ENCODE results near the gene ATAD1. TPM values are rescaled to one million over a fixed set of nuclear protein-coding genes. Genes with fewer than 3 reads are reported as not detected.
"Not testable (repeated sequence)": the region's sequence is repeated elsewhere in the genome, so short reads cannot be mapped to it uniquely, and the experiment has no call there.

ATAD1 gene
- total RNA-seq, 1 experiment from 2014 or later, result 31.0 TPM

DNA sequence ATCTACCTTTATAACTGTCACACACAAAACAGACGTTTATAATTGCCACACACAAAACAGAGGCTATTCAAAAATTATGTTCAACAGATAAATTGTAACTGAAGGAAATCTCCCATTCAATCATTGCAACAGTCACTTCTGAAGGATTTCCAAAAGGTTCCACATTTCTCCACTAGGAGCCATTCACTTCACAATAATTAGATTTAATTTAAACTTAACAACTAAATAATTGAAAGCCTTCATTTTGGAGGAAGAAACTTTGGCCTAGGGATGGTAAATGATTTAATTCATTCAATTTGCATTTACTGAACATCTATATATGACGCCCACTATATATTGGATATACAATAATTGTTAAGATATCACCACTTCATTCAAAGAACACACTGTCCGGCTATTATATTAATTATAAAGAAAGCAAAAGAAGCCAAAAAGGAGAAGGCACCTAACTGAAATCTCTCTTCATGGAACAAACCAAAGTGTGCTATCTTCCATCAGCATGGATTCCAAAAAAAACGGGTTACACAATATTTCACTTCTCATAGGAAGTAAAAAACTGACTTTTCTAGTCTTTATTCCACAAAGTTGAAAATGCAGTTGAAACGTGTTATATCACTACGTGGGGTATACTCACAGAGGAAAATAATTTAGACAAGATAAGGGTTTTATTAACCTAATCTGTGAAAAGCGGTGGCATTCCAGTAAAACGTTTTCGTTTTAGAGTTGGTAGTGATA, 1.7 kb downstream of the ATAD1 start:
- Mint-ChIP-seq H3K27ac (ENCODE audit: unreplicated experiment) (peak overlapping the region; percentile 60), H3K27me3 (ENCODE audit: unreplicated experiment) (no peaks in the 10 kb centered on the region), H3K9me3 (ENCODE audit: low read depth, unreplicated experiment) (no peaks in the 10 kb centered on the region), H3K36me3 (ENCODE audit: insufficient read depth, unreplicated experiment) (peaks cover 18% of the 10 kb centered on the region), H3K4me1 (ENCODE audit: low read depth, unreplicated experiment) (peaks cover 15% of the 10 kb centered on the region), H3K4me3 (ENCODE audit: low read depth, unreplicated experiment) (peak overlapping the region; percentile 88)
- intact Hi-C loops (cut with micrococcal nuclease; ENCODE audit: unreplicated experiment), result no loop called here
- DNase-seq, result no peak
- CTCF ChIA-PET, result interaction anchor here (0.6 kb wide), 1 partner anchor 767 kb away, joined by 3 read pairs; the partner anchor contains the start of gene RNLS
- TSS peak; percentile 40 for BruUV-seq (replicated peaks)
- TF ChIP-seq, protein P1, sequence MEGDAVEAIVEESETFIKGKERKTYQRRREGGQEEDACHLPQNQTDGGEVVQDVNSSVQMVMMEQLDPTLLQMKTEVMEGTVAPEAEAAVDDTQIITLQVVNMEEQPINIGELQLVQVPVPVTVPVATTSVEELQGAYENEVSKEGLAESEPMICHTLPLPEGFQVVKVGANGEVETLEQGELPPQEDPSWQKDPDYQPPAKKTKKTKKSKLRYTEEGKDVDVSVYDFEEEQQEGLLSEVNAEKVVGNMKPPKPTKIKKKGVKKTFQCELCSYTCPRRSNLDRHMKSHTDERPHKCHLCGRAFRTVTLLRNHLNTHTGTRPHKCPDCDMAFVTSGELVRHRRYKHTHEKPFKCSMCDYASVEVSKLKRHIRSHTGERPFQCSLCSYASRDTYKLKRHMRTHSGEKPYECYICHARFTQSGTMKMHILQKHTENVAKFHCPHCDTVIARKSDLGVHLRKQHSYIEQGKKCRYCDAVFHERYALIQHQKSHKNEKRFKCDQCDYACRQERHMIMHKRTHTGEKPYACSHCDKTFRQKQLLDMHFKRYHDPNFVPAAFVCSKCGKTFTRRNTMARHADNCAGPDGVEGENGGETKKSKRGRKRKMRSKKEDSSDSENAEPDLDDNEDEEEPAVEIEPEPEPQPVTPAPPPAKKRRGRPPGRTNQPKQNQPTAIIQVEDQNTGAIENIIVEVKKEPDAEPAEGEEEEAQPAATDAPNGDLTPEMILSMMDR (IDR thresholded peaks at IDR 0.05; ENCODE audit: unreplicated experiment), result no peak

DNA sequence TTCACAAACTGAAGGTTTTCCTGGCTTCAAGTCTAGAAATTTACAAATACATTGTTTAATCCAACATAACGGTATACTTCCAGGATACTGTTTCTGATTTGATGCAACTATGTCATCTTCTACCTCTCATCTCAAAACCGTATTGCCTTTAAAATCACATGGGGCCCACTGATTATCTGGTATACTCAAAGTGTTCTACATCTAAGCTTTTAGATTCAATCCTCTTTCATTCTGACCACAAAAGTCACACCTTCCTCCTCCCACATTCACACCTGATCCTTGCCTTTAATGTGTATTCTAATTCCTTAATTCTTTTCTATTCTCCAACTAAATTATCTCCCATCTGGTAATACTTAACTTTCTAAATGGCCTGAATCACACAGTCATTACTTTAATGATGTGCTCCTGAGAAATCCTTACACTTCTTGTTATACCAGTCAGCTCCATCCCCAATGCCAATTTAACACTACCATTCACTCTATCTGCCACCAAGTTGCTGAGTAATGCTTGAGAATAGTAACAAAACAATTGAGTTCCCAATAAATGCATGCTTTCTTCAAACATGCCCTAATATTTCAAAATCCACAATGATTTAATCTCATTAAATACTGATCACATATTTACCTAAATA, 13.0 kb downstream of the ATAD1 start:
- Mint-ChIP-seq H3K27ac (ENCODE audit: unreplicated experiment) (peak overlapping the region; percentile 24), H3K27me3 (ENCODE audit: unreplicated experiment) (no peaks in the 10 kb centered on the region), H3K4me1 (ENCODE audit: low read depth, unreplicated experiment) (peaks cover 15% of the 10 kb centered on the region), H3K4me3 (ENCODE audit: low read depth, unreplicated experiment) (no peak overlapping the region), H3K9me3 (ENCODE audit: low read depth, unreplicated experiment) (peaks cover 6% of the 10 kb centered on the region), H3K36me3 (ENCODE audit: insufficient read depth, unreplicated experiment) (peaks cover 6% of the 10 kb centered on the region)
- intact Hi-C loops (cut with micrococcal nuclease; ENCODE audit: unreplicated experiment), result no loop called here
- TF ChIP-seq, protein P1 (IDR thresholded peaks at IDR 0.05; ENCODE audit: unreplicated experiment), result no peak
- CTCF ChIA-PET, result interaction anchor here (0.5 kb wide), 1 partner anchor 22 kb away, joined by 4 read pairs; no protein-coding TSS in a partner anchor
- no peak for DNase-seq
- BruUV-seq (replicated peaks), result no TSS peak

DNA sequence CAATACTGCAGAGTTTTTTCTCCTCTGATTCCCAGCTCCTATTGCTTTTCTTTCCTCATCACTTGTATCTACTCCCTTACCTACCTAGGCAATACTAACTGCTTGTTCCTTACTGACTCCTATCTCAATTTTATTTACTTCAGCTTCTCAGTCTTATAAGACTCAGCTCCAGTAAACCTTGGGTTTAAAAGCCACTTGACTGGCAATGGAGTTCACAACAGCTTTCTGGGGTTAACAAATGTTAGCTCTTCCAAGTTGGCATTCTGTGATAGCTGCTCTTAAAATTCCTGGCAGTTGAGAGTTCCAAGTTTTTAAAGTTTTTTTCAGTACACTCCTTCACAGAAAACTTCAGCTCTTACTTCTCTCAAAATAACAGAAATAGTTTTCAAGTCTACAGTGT, 14.2 kb downstream of the ATAD1 start:
- H3K9me3 Mint-ChIP-seq (ENCODE audit: low read depth, unreplicated experiment), result peaks cover 6% of the 10 kb centered on the region
- no peak overlapping the region for H3K27ac Mint-ChIP-seq (ENCODE audit: unreplicated experiment)

DNA sequence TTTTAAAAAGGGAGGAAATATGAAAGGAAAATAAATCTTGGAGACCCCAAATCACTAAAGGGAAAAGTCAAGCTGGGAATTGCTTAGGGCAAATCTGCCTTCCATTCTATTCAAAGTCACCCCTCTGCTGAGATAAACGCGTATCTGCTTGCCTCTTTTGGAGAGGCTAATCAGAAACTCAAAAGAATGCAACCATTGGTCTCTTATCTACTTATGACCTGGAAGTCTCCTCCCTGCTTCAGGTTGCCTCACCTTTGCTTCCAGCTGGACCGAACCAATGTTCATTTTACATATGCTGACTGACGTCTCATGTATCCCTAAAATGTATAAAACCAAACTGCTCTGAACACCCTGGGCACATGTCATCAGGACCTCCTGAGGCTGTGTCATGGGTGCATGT, 14.7 kb downstream of the ATAD1 start:
- Mint-ChIP-seq H3K36me3 (ENCODE audit: insufficient read depth, unreplicated experiment) (peaks cover 6% of the 10 kb centered on the region), H3K9me3 (ENCODE audit: low read depth, unreplicated experiment) (peaks cover 6% of the 10 kb centered on the region), H3K27ac (ENCODE audit: unreplicated experiment) (no peak overlapping the region), H3K4me1 (ENCODE audit: low read depth, unreplicated experiment) (peaks cover 15% of the 10 kb centered on the region), H3K27me3 (ENCODE audit: unreplicated experiment) (no peaks in the 10 kb centered on the region), H3K4me3 (ENCODE audit: low read depth, unreplicated experiment) (no peak overlapping the region)
- CTCF ChIA-PET, result no interaction called here
- BruUV-seq (replicated peaks), result no TSS peak
- intact Hi-C loops (cut with micrococcal nuclease; ENCODE audit: unreplicated experiment), result no loop called here
- TF ChIP-seq, protein P1 (IDR thresholded peaks at IDR 0.05; ENCODE audit: unreplicated experiment), result no peak
- DNase-seq, result no peak

More for the DNA sequence above, 14.2 kb downstream of the ATAD1 start:
- H3K27me3 Mint-ChIP-seq (ENCODE audit: unreplicated experiment), result no peaks in the 10 kb centered on the region
- H3K4me1 Mint-ChIP-seq (ENCODE audit: low read depth, unreplicated experiment), result peaks cover 15% of the 10 kb centered on the region
- intact Hi-C loops (cut with micrococcal nuclease; ENCODE audit: unreplicated experiment), result no loop called here
- BruUV-seq (replicated peaks), result no TSS peak
- CTCF ChIA-PET, result no interaction called here
- DNase-seq, result no peak
- peaks cover 6% of the 10 kb centered on the region for H3K36me3 Mint-ChIP-seq (ENCODE audit: insufficient read depth, unreplicated experiment)
- no peak overlapping the region for H3K4me3 Mint-ChIP-seq (ENCODE audit: low read depth, unreplicated experiment)
- TF ChIP-seq, protein P1 (IDR thresholded peaks at IDR 0.05; ENCODE audit: unreplicated experiment), result no peak

DNA sequence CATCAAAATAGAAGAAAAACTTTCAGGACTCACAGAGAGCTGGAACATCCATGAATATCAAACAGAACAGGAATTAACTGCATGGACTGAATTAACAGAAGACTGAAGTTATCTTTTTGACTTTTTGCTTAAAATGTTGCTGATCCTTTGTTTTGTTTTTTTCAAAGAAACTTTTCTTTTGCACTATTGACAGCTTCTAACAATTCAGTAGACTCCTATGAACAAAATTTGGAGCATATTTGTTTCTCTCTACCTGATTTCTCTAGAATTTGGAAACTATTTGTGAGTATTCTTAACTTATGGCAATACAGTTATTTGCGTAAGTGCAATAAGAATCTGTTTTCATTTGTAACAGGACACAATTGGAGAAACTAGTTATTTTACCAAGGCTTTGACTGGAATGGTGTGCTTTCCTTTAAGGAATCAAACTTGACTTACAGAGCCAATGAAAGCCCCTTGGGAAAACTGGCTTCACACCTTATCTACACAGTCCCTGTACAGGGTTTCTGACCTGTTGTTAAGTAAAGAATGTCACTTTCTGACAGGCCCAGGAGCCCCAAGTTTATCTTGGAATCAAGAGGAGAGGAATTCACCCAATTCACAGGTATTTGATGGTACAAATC, 16.1 kb downstream of the ATAD1 start:
- H3K9me3 Mint-ChIP-seq (ENCODE audit: low read depth, unreplicated experiment); DNase-seq; H3K27ac Mint-ChIP-seq (ENCODE audit: unreplicated experiment); H3K27me3 Mint-ChIP-seq (ENCODE audit: unreplicated experiment); BruUV-seq (replicated peaks); intact Hi-C loops (cut with micrococcal nuclease; ENCODE audit: unreplicated experiment); CTCF ChIA-PET; H3K4me3 Mint-ChIP-seq (ENCODE audit: low read depth, unreplicated experiment): not testable (repeated sequence)
- H3K36me3 Mint-ChIP-seq (ENCODE audit: insufficient read depth, unreplicated experiment), result peaks cover 16% of the 10 kb centered on the region
- peaks cover 15% of the 10 kb centered on the region for H3K4me1 Mint-ChIP-seq (ENCODE audit: low read depth, unreplicated experiment)

Data from Calu3 (cell line).